Fibroblast of lung (primary cell): Measurements from ENCODE around the gene CD5L. TPM values are rescaled to one million over a fixed set of nuclear protein-coding genes. Genes with fewer than 3 reads are reported as not detected.

ENCODE experiments used
- DNase-seq, 2 donors: peaks; one replicate each; pipeline versions ENCODE4 v3.0.0 to v3.0.0-alpha.2; 2010; ENCODE audit warnings: low read depth in 2 of 2
- H2AFZ ChIP-seq: 2 replicates; pipeline ENCODE4 v1.5.1; 2012; ENCODE audit warnings: low read length, control low read depth, inconsistent platforms
- H3K27ac ChIP-seq: 2 replicates; pipeline ENCODE4 v1.5.1; 2011; ENCODE audit warnings: low read length, control low read depth; ENCODE audit not compliant: insufficient read depth
- H3K27me3 ChIP-seq: 2 replicates; pipeline ENCODE4 v1.5.1; 2011; ENCODE audit warnings: mild to moderate bottlenecking, low read length; ENCODE audit not compliant: control insufficient read depth, insufficient read depth
- H3K36me3 ChIP-seq: 2 replicates; pipeline ENCODE4 v1.5.1; 2011; ENCODE audit warnings: low read length; ENCODE audit not compliant: control insufficient read depth, insufficient read depth
- H3K4me1 ChIP-seq: 2 replicates; pipeline ENCODE4 v1.5.1; 2011; ENCODE audit warnings: low read length; ENCODE audit not compliant: control insufficient read depth, insufficient read depth; ENCODE audit errors: extremely low read depth
- H3K4me2 ChIP-seq: 2 replicates; pipeline ENCODE4 v1.5.1; 2011; ENCODE audit warnings: low read length, control low read depth; ENCODE audit not compliant: insufficient read depth; ENCODE audit errors: extremely low read depth
- H3K4me3 ChIP-seq, 4 experiments: fragments of 200-600 bp in 1 of 4; sonication (generic) in 1 of 4; replicated peaks in 1 of 4; 2 replicates each; pipeline ENCODE4 v1.5.1; 2011 to 2016; ENCODE audit warnings: low read length in 4 of 4, low read depth in 3 of 4, mild to moderate bottlenecking in 3 of 4, control low read depth in 2 of 4, inconsistent platforms in 1 of 4, mixed read lengths in 1 of 4; ENCODE audit not compliant: insufficient read depth in 1 of 4; ENCODE audit errors: control extremely low read depth in 1 of 4
- H3K79me2 ChIP-seq: 2 replicates; pipeline ENCODE4 v1.5.1; 2012; ENCODE audit warnings: mild to moderate bottlenecking, low read length, inconsistent platforms; ENCODE audit not compliant: control insufficient read depth, insufficient read depth
- H3K9ac ChIP-seq: 2 replicates; pipeline ENCODE4 v1.5.1; 2011; ENCODE audit warnings: mild to moderate bottlenecking, low read length, control low read depth; ENCODE audit not compliant: insufficient read depth
- H3K9me3 ChIP-seq: 2 replicates; pipeline ENCODE4 v1.5.1; 2012; ENCODE audit warnings: low read depth, low read length; ENCODE audit not compliant: control insufficient read depth, insufficient read depth
- H4K20me1 ChIP-seq: 2 replicates; pipeline ENCODE4 v1.5.1; 2011; ENCODE audit warnings: low read length; ENCODE audit not compliant: control insufficient read depth, insufficient read depth; ENCODE audit errors: extremely low read depth
- CTCF ChIP-seq, 2 donors: IDR thresholded peaks in 1 of 2; conservative IDR thresholded peaks in 1 of 2; 1 replicate in 1 of 2; 2 replicates in 1 of 2; pipeline ENCODE4 v1.5.1; 2011 to 2012; ENCODE audit warnings: low read length in 2 of 2, control low read depth in 1 of 2, inconsistent platforms in 1 of 2, low read depth in 1 of 2, mild to moderate bottlenecking in 1 of 2
- EZH2 ChIP-seq: IDR thresholded peaks from 2 replicates; pipeline ENCODE4 v1.5.1; 2012; ENCODE audit warnings: low read length, control low read depth, mild to moderate bottlenecking; ENCODE audit errors: missing control alignments
- polyA plus RNA-seq, 2 donors: library from polyadenylated mRNA; depleted of rRNA in 1 of 2; stranded (reverse) in 1 of 2; unstranded in 1 of 2; fragments of >200 nt; gene quantifications; 2 replicates each; pipeline ENCODE4 v1.2.1, GENCODE V29; 2011 to 2012; ENCODE audit warnings: missing spikeins in 1 of 2
- total RNA-seq: library from RNA; depleted of rRNA; stranded (reverse); fragments of >200 nt; gene quantifications from 2 replicates; pipeline ENCODE4 v1.2.1, GENCODE V29; 2014

Gene CD5L
- total and polyA plus RNA-seq, 2 donors (not counting 1 experiment from before 2014, with no cell fraction given): not detected

DNA sequence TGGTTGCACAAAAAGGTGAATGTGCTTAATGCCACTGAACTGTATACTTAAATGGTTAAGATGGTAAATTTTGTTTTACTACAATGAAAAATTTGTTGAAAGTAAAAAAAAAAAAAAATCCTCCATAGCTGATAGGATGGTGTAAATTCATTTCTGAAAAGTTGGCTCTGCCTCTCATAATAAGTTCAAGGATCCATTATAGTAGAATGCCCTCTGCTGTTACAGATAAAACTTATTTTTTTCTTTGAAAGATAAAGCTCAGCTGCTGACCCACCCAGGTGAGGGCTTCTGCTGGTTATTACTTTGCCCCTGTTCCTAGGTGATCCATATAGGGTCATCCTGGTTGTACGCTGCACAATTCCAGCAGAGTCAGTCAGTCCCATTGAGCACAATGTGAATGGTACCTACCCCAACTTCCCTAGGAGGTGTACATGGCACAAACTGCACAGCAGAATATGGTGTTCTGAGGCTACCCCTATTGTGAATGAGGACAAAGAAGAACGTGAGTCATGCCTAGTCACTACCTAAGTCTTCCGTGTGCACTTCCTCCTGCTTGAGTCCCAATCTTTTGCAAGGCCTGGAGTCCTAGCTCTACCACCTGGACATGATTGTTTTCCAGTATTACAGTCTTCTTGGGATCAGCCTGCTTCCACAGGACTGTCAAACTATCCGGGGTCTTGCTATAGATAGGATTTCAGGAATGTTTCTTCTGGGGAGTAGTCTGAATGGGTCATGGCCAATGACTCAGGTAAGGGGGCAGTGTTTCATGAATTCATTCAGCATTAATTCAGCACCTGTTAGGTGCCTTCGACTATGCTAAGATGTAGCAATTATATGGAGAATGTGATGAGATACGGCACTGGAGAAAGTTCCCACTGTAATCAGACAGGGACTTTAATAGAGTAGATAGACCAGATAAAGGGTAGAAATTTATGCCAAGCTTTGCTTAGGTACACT, 20.8 kb upstream of the CD5L start:
- Histone ChIP-seq H3K4me2 (no peak overlapping the region), H2AFZ (no peak overlapping the region), H3K36me3 (no peaks in the 10 kb centered on the region), H3K79me2 (no peaks in the 10 kb centered on the region), H3K4me3 (no peak overlapping the region), H3K27ac (no peak overlapping the region), H3K4me1 (no peaks in the 10 kb centered on the region), H3K9ac (no peak overlapping the region), H4K20me1 (no peaks in the 10 kb centered on the region), H3K9me3 (no peaks in the 10 kb centered on the region), H3K27me3 (no peaks in the 10 kb centered on the region)
- TF ChIP-seq CTCF (conservative IDR thresholded peaks at IDR 0.05 in 1 of 2, IDR thresholded peaks at IDR 0.05 in 1 of 2; ENCODE audit: low read depth in 1 of 2, low read length in 2 of 2): no peak
- no peak for TF ChIP-seq EZH2
- DNase-seq: no peak

DNA sequence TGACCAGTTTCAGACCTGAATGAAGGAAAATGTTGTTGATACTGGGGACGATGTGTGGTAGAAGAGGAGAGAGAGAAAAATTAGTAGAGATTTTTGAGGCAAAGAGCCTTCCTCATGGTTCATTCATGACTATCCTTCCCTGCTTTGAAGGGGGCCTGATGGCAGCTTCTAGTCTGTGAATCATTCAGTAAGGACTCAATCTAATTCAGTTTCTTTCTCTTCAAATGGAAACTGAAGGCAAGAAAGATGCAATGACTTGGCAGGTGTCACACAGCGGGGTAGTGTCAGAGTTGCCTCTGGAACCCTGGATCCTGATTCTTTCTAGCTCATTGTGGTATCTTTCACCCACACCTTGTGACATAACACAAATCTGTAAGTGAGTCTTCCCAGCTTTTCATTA, 14.9 kb upstream of the CD5L start:
- no peaks in the 10 kb centered on the region for H3K36me3 ChIP-seq
- no peak overlapping the region for H3K4me2 ChIP-seq
- no peak overlapping the region for H2AFZ ChIP-seq
- H3K4me1 ChIP-seq: no peaks in the 10 kb centered on the region
- no peaks in the 10 kb centered on the region for H3K9me3 ChIP-seq
- H3K27ac ChIP-seq: no peak overlapping the region
- no peaks in the 10 kb centered on the region for H3K79me2 ChIP-seq
- no peaks in the 10 kb centered on the region for H4K20me1 ChIP-seq
- H3K27me3 ChIP-seq: no peaks in the 10 kb centered on the region
- no peak overlapping the region for H3K4me3 ChIP-seq
- DNase-seq: no peak
- no peak overlapping the region for H3K9ac ChIP-seq
- TF ChIP-seq CTCF (conservative IDR thresholded peaks at IDR 0.05 in 1 of 2, IDR thresholded peaks at IDR 0.05 in 1 of 2; ENCODE audit: low read depth in 1 of 2, low read length in 2 of 2): no peak
- TF ChIP-seq EZH2: no peak

DNA sequence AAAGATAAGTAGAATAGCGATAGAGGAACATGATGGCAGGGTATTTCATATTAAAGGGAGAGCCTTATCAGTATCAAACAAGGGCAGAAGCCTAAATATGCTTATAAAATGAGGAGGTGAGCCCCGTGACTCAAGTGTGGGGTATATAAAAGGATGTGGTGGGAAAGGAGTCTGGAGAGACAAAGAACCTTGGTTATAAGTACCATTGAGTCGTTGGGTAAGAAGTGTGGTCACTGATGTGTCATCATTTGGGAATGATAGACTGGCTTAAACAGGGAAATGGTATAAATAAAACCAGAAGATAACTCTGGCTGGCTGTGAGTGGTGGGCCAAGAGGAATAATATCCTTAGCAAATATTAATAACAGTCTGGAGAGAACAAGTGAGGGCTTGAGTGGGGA, 10.9 kb upstream of the CD5L start:
- Histone ChIP-seq H2AFZ (no peak overlapping the region), H3K27me3 (no peaks in the 10 kb centered on the region), H3K4me3 (no peak overlapping the region), H3K9ac (no peak overlapping the region), H3K9me3 (no peaks in the 10 kb centered on the region), H3K4me1 (no peaks in the 10 kb centered on the region), H3K27ac (no peak overlapping the region), H3K36me3 (no peaks in the 10 kb centered on the region), H3K79me2 (no peaks in the 10 kb centered on the region), H4K20me1 (no peaks in the 10 kb centered on the region), H3K4me2 (no peak overlapping the region)
- peak in 1 of 2 donors; percentile 78 for DNase-seq
- no peak for TF ChIP-seq EZH2
- TF ChIP-seq CTCF (conservative IDR thresholded peaks at IDR 0.05 in 1 of 2, IDR thresholded peaks at IDR 0.05 in 1 of 2; ENCODE audit: low read depth in 1 of 2, low read length in 2 of 2): no peak
